ENCODE measurements around the gene CLK3.

The CLK3 gene

DNA sequence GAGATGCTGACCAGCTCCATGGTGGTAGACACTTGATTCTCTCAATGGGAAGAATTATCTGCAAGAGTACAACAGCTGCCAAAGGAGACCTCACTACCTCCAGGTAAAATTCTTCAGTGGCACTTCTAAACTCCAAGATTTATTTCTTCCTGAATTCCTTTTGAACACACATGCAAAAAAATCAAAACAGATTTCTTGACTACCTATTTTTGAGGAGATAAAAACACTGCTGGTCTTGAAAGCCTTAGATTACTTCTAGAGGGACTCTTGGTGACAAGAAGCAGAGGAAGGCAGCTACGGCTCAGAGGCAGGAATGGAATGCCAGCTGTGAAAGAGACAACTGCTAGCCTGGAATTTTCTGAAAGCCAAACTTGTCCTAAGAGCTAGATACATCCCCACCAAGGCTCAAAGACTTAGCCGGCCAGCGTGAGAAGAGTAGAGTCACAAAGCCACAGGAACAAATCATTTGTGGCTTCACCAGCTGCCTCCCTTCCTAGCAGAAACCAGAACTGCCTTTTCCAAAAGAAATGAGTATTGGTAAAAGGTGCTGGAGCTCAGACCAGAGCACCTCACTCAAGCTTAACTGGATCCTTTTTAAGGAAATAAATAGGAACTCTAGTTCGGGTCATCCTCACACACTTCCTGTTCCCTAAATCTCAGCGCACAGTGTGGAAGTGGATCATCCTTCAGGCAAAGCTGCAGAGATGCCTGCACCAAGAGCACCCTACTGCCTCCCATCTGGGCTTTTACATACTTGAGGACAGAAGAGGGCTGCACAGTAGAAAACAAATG is 32.6 kb downstream of the CLK3 start:
- TF ChIP-seq, protein P1, sequence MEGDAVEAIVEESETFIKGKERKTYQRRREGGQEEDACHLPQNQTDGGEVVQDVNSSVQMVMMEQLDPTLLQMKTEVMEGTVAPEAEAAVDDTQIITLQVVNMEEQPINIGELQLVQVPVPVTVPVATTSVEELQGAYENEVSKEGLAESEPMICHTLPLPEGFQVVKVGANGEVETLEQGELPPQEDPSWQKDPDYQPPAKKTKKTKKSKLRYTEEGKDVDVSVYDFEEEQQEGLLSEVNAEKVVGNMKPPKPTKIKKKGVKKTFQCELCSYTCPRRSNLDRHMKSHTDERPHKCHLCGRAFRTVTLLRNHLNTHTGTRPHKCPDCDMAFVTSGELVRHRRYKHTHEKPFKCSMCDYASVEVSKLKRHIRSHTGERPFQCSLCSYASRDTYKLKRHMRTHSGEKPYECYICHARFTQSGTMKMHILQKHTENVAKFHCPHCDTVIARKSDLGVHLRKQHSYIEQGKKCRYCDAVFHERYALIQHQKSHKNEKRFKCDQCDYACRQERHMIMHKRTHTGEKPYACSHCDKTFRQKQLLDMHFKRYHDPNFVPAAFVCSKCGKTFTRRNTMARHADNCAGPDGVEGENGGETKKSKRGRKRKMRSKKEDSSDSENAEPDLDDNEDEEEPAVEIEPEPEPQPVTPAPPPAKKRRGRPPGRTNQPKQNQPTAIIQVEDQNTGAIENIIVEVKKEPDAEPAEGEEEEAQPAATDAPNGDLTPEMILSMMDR (IDR thresholded peaks at IDR 0.05): no peak
- Histone ChIP-seq H3K27me3 (no peaks in the 10 kb centered on the region), H3K27ac (no peak overlapping the region), H3K36me3 (peaks cover 5% of the 10 kb centered on the region), H3K9me3 (no peaks in the 10 kb centered on the region), H3K4me1 (ENCODE audit: control insufficient read depth in 1 of 2, insufficient read depth in 1 of 2, low read depth in 1 of 2, low read length in 1 of 2) (no peaks in the 10 kb centered on the region), H3K4me3 (ENCODE audit: low read depth in 1 of 2, low read length in 1 of 2) (no peak overlapping the region)

DNA sequence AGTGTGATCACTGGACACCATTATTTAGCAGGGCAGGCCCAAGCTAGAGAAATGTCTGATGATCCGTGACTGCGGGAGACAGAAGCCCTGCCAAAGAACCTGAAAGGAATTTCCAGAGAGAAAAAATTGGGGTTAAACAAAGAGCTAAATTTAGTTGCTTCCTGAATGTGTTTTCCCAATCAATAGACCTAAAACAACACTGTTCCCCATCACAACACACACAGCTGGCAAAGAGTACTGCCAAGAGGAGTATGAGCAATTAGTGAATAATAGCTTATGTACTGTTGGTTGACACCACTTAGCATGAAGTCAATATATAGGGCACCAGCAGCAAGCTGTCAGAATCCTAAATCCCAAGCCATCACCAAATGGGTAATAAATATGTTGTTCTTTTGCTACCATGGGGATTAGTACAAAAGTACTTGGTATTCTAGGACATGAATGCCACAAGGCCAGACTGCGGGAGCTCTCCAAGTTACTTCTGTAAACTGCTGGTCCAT is 35.7 kb downstream of the CLK3 start:
- Histone ChIP-seq H3K4me1 (ENCODE audit: control insufficient read depth in 1 of 2, insufficient read depth in 1 of 2, low read depth in 1 of 2, low read length in 1 of 2) (peaks cover 2 to 3% of the 10 kb centered on the region in 2 experiments), H3K9me3 (no peaks in the 10 kb centered on the region), H3K4me3 (ENCODE audit: low read depth in 1 of 2, low read length in 1 of 2) (no peak overlapping the region), H3K36me3 (peaks cover 10% of the 10 kb centered on the region), H3K27ac (no peak overlapping the region), H3K27me3 (no peaks in the 10 kb centered on the region)
- TF ChIP-seq, protein P1 (IDR thresholded peaks at IDR 0.05): no peak

DNA sequence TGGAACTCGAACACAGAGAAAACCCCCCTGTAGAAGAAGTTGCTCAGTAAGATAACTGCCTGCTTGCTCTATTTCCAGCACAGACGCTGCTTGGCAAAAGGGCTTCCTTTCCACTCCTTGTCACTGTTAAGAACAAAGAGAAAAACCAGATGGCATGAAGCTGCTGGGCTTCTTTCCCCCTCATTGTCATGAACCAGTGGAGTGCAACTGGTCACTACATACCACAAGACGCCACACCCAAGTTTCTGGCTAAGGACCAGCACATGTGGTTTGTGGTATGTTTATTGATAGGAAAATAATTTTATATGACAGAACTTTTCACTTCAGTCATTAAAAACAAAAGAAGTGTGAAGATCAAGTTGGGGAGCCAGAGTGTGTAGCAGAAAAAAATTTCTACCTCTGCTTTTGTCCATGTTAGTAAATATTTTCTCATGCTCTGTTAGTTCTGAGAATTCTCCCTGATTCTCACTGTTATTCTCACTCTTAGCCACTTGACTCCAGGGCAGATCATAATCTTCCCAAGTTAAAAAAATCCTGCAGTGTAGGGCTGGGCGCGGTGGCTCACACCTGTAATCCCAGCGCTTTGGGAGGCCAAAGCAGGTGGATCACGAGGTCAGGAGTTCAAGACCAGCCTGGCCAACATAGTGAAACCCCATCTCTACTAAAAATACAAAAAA is 37.9 kb downstream of the CLK3 start:
- Histone ChIP-seq H3K4me1 (ENCODE audit: control insufficient read depth in 1 of 2, insufficient read depth in 1 of 2, low read depth in 1 of 2, low read length in 1 of 2) (peaks cover 2 to 3% of the 10 kb centered on the region in 2 experiments), H3K27me3 (no peaks in the 10 kb centered on the region), H3K9me3 (no peaks in the 10 kb centered on the region), H3K27ac (no peak overlapping the region), H3K36me3 (peaks cover 15% of the 10 kb centered on the region), H3K4me3 (ENCODE audit: low read depth in 1 of 2, low read length in 1 of 2) (no peak overlapping the region)
- TF ChIP-seq, protein P1 (IDR thresholded peaks at IDR 0.05): no peak

DNA sequence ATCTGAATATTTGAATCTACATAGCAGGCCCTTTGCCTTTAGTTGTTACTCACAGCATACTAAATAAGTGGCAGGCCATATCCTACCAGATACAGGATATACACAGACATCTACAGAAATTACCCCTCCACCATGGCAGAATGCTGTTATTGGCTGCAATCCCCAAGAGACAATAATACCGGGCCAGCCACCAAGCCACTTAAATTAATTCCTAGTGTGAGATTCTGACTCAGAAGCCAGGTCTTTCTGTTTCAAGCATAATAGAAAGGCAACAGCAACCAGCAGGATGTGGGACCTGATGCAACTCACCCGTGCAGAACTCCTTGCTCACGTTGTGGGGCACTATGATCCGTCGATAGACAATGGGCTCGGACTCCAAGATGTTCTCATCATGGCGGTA is 39.8 kb downstream of the CLK3 start:
- TF ChIP-seq, protein P1 (IDR thresholded peaks at IDR 0.05): no peak

DNA sequence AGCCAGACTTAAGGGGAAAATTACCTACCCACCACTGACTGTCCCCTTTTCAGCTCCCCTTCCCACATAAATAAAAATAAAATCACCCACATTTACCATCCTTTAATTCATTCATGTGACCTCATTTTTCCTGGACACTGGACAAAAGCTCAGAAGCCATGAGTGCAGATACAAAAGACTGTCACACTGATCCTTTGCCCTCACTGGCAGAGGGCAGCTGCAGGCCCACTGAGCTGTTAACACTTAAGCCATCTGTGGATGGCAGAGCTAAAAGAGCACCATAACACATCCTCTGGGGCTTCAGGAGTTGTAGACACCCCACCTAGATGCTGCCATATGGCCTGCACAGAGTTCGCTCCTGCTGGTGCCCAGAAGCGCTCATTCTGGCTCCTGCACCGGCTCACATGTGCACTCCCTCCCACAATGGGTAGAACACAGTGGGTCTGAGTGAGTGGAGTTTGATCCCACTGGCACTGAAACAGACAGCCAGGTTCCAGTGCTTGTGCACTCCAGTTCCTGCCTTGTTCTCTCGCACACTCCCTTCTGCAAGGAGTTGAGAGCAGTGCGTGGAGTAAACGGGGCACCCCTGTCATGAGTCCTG is 41.4 kb downstream of the CLK3 start:
- Histone ChIP-seq H3K4me3 (ENCODE audit: low read depth in 1 of 2, low read length in 1 of 2) (no peak overlapping the region), H3K27ac (no peak overlapping the region), H3K9me3 (no peaks in the 10 kb centered on the region), H3K27me3 (no peaks in the 10 kb centered on the region), H3K36me3 (peaks cover 15% of the 10 kb centered on the region), H3K4me1 (ENCODE audit: control insufficient read depth in 1 of 2, insufficient read depth in 1 of 2, low read depth in 1 of 2, low read length in 1 of 2) (peaks cover 2 to 3% of the 10 kb centered on the region in 2 experiments)
- TF ChIP-seq, protein P1 (IDR thresholded peaks at IDR 0.05): no peak

More for the DNA sequence above, 39.8 kb downstream of the CLK3 start:
- Histone ChIP-seq H3K9me3 (no peaks in the 10 kb centered on the region), H3K27me3 (no peaks in the 10 kb centered on the region), H3K4me3 (ENCODE audit: low read depth in 1 of 2, low read length in 1 of 2) (no peak overlapping the region), H3K27ac (no peak overlapping the region), H3K4me1 (ENCODE audit: control insufficient read depth in 1 of 2, insufficient read depth in 1 of 2, low read depth in 1 of 2, low read length in 1 of 2) (peaks cover 2 to 3% of the 10 kb centered on the region in 2 experiments), H3K36me3 (peaks cover 15% of the 10 kb centered on the region)
